OCI-LY1 (cell line): ENCODE data around the gene CAPN10.

Experiments used
- H2AFZ ChIP-seq: fragments of 200-600 bp; sonication (generic), shearing (Covaris generic); 2 replicates; pipeline ENCODE4 v1.6.0; 2014; ENCODE audit warnings: antibody characterized with exemption, mild to moderate bottlenecking, low read length
- H3F3A ChIP-seq: fragments of 200-600 bp; sonication (generic), shearing (Covaris generic); 2 replicates; pipeline ENCODE4 v1.6.0; 2014; ENCODE audit warnings: mild to moderate bottlenecking, antibody characterized with exemption, low read length, moderate library complexity; ENCODE audit not compliant: insufficient read depth
- H3K27ac ChIP-seq: fragments of 200-600 bp; sonication (generic); 2 replicates; pipeline ENCODE4 v1.5.1; 2014; ENCODE audit warnings: low read length, mixed run types, mild to moderate bottlenecking, low read depth; ENCODE audit not compliant: poor library complexity, severe bottlenecking
- H3K27me3 ChIP-seq: fragments of 200-600 bp; sonication (generic); 2 replicates; pipeline ENCODE4 v1.6.0; 2014; ENCODE audit warnings: antibody characterized with exemption, mild to moderate bottlenecking, low read length, moderate library complexity; ENCODE audit not compliant: insufficient read depth
- H3K36me3 ChIP-seq: fragments of 200-600 bp; sonication (generic); 2 replicates; pipeline ENCODE4 v1.6.1; 2014; ENCODE audit warnings: mild to moderate bottlenecking, antibody characterized with exemption, low read length, moderate library complexity, mixed read lengths; ENCODE audit not compliant: insufficient read depth
- H3K4me1 ChIP-seq: fragments of 200-600 bp; sonication (generic); 2 replicates; pipeline ENCODE4 v1.5.1; 2014; ENCODE audit warnings: mild to moderate bottlenecking, low read length, moderate library complexity; ENCODE audit not compliant: insufficient read depth, severe bottlenecking
- H3K4me2 ChIP-seq: fragments of 200-600 bp; sonication (generic), shearing (Covaris generic); 2 replicates; pipeline ENCODE4 v1.6.1; 2014; ENCODE audit warnings: low read length
- H3K4me3 ChIP-seq: fragments of 200-600 bp; sonication (generic); 2 replicates; pipeline ENCODE4 v1.5.1; 2014; ENCODE audit warnings: low read length, low read depth, mild to moderate bottlenecking, mixed read lengths; ENCODE audit not compliant: poor library complexity, severe bottlenecking
- H3K79me2 ChIP-seq: fragments of 200-600 bp; shearing (Covaris generic); 2 replicates; pipeline ENCODE4 v1.6.1; 2016; ENCODE audit warnings: mixed run types, low read length, mixed read lengths; ENCODE audit not compliant: insufficient read depth
- H3K9ac ChIP-seq: fragments of 200-600 bp; sonication (generic), shearing (Covaris generic); 2 replicates; pipeline ENCODE4 v1.6.1; 2014; ENCODE audit warnings: mild to moderate bottlenecking, low read length, mixed read lengths
- H3K9me2 ChIP-seq: fragments of 200-600 bp; sonication (generic), shearing (Covaris generic); 2 replicates; pipeline ENCODE4 v1.6.1; 2014; ENCODE audit warnings: low read depth, mild to moderate bottlenecking, low read length, mixed read lengths
- H3K9me3 ChIP-seq: fragments of 200-600 bp; shearing (Covaris generic); 2 replicates; pipeline ENCODE4 v1.6.1; 2014; ENCODE audit warnings: low read length, mixed read lengths
- H4K20me1 ChIP-seq: fragments of 200-600 bp; sonication (generic), shearing (Covaris generic); 2 replicates; pipeline ENCODE4 v1.6.0; 2016; ENCODE audit warnings: mild to moderate bottlenecking, low read length; ENCODE audit not compliant: insufficient read depth
- CTCF ChIP-seq: fragments of 200-600 bp; sonication (generic), shearing (Covaris generic); IDR thresholded peaks from 2 replicates; pipeline ENCODE4 v1.5.1; 2017; ENCODE audit warnings: mild to moderate bottlenecking, antibody characterized with exemption, low read length, moderate library complexity, mixed read lengths
- EZH2 ChIP-seq: fragments of 200-600 bp; sonication (generic), shearing (Covaris generic); IDR thresholded peaks from 2 replicates; pipeline ENCODE4 v1.8.0; 2017; ENCODE audit warnings: borderline replicate concordance, mixed run types, mild to moderate bottlenecking, antibody characterized with exemption, low read length, moderate library complexity, mixed read lengths

Gene CAPN10

DNA sequence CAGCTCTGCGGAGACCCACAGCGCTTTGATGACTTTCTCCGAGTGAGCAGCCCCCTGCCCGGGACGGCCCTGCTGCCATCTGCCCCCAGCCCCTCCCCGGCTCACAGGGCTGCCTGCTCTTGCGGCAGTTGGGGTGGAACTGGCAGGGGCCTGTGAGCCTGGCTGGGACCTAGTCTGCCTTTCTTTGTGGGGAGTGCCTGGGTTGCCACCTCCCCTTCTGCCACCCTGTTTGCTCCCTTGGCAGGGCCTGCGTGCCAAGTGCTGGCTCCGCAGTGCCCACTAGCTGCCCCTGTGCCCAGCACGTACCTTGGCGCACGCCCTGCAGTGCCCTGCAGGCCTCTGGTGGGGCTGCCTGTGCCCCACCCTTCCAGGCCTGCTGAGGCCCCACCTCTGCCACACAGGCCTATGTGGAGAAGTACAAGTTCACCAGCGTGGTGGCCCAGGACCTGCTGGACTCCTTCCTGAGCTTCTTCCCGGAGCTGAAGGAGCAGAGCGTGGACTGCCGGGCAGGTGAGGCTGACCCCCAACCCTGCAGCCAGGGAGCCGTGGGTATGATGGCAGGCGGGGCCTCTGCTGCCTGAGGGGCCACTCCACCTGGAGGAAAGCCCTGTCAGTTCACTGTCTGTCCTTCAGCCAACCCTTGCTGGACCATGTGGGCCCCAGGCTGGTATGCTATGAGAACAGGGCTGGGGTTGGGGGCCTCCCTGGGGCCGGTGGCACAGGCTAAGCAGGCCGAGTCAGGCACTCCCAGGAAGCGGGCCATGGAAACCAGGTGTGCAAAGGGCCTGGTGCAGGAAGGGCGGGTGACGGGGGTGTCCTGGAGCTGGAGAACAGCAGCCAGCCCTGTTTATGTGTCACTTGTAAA lies 11.2 kb upstream of the CAPN10 start:
- Histone ChIP-seq H3K79me2 (no peaks in the 10 kb centered on the region), H3K27ac (no peak overlapping the region), H3F3A (no peaks in the 10 kb centered on the region), H3K9me3 (no peaks in the 10 kb centered on the region), H4K20me1 (no peaks in the 10 kb centered on the region), H3K4me1 (peaks cover 22% of the 10 kb centered on the region), H3K4me3 (no peak overlapping the region), H3K27me3 (no peaks in the 10 kb centered on the region), H3K36me3 (peaks cover 40% of the 10 kb centered on the region), H3K9ac (no peak overlapping the region), H3K9me2 (no peaks in the 10 kb centered on the region), H3K4me2 (no peak overlapping the region), H2AFZ (no peak overlapping the region)
- TF ChIP-seq CTCF (no peak), EZH2 (no peak)

DNA sequence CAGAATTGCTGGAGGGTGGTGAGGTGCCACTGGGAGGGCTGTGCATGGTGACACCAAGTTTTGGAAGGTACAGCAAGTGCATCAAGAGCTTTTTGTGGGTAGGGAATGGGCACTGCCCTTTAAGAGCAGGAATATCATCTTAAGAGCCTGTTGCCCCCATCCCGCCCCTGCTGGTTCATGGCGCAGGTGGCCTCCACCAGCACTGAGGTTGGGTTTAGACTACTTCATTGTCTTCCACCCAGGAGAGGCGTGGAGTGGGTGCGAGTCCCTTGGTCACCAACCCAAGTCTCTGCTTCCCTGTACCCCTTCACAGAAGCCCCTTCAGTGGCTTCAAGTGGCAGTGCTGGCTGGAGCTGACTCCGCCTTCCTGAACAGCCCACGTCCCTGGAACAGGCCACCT lies 10.5 kb upstream of the CAPN10 start:
- Histone ChIP-seq H3K9ac (no peak overlapping the region), H3K4me1 (peaks cover 25% of the 10 kb centered on the region), H3K9me3 (no peaks in the 10 kb centered on the region), H3K4me3 (no peak overlapping the region), H3K27me3 (no peaks in the 10 kb centered on the region), H3F3A (no peaks in the 10 kb centered on the region), H3K4me2 (no peak overlapping the region), H2AFZ (no peak overlapping the region), H3K79me2 (no peaks in the 10 kb centered on the region), H3K36me3 (peaks cover 40% of the 10 kb centered on the region), H4K20me1 (no peaks in the 10 kb centered on the region), H3K9me2 (no peaks in the 10 kb centered on the region), H3K27ac (no peak overlapping the region)
- TF ChIP-seq EZH2 (no peak), CTCF (no peak)

DNA sequence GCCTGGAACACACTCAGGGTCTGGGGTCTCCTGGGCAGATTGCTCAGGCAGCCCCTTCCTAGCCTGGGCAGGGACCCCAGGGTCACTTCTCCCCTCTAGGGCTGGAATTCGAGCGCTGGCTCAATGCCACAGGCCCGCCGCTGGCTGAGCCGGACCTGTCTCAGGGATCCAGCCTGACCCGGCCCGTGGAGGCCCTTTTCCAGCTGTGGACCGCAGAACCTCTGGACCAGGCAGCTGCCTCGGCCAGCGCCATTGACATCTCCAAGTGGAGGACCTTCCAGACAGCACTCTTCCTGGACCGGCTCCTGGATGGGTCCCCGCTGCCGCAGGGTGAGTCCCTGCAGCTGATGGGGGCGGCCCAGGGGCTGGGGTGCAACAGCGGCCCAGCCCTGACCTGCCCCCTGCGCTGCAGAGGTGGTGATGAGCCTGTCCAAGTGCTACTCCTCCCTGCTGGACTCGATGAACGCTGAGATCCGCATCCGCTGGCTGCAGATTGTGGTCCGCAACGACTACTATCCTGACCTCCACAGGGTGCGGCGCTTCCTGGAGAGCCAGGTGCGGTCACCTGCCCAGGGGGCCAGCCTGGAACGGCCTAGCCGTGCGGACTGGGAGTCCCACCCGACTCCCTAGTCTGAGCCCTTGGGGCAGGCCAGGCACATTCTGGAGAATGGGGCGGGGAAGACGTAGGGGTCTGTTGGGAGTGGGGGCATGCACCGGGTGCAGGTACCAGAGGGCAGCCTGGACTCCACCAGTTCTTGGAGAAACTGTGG lies 9.9 kb upstream of the CAPN10 start:
- TF ChIP-seq CTCF: no peak
- TF ChIP-seq EZH2: no peak
- Histone ChIP-seq H3K27me3 (no peaks in the 10 kb centered on the region), H3K9me3 (no peaks in the 10 kb centered on the region), H3K36me3 (peaks cover 40% of the 10 kb centered on the region), H3K4me1 (peaks cover 29% of the 10 kb centered on the region), H3F3A (no peaks in the 10 kb centered on the region), H3K9me2 (no peaks in the 10 kb centered on the region), H3K9ac (no peak overlapping the region), H3K79me2 (no peaks in the 10 kb centered on the region), H3K4me2 (no peak overlapping the region), H4K20me1 (no peaks in the 10 kb centered on the region), H3K4me3 (no peak overlapping the region), H3K27ac (no peak overlapping the region), H2AFZ (no peak overlapping the region)
